Renal cortex interstitium (tissue), 11 donors: ENCODE measurements around the gene SCN9A. TPM values are rescaled to one million over a fixed set of nuclear protein-coding genes. Genes with fewer than 3 reads are reported as not detected.

Source experiments
- DNase-seq, 11 donors: peaks; one replicate each; pipeline ENCODE4 v3.0.0-alpha.2; 2013; ENCODE audit warnings: low read depth in 9 of 11, low spot score in 4 of 11; ENCODE audit errors: extremely low read depth in 1 of 11
- polyA plus RNA-seq, 3 donors: library from polyadenylated mRNA; unstranded; fragments of 120-200 nt; gene quantifications; one replicate each; pipeline ENCODE4 v1.2.1, GENCODE V29; 2013; ENCODE audit not compliant: insufficient read length in 3 of 3

Gene SCN9A
- polyA plus RNA-seq, 3 donors = 1.3 to 2.0 (median 1.8) TPM

GRCh38 chr2:166284359-166284758 is 91.4 kb downstream of the SCN9A start:
- no peak for DNase-seq

- no peak for DNase-seq
Measured at GRCh38 chr2:166282154-166282553, 93.6 kb downstream of the SCN9A start.

DNA sequence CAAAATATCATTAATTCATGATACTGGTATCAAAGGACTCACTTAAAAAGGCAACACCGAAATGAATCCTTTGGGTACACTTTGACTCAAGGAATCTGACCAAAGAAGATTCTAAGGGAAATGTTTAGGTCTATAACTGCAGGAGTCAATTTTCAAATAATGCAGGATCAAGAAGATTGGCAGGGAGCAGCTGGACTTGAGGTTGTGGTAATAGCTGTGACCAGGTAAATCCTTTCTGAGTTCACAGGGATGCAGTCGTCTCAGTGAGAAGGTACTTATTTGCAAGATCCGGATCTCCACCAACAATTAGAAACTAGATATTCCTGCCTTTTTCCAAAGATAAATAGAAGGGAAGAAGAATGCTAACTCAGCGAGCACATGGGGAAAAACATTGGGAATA is 96.9 kb downstream of the SCN9A start:
- DNase-seq = no peak

DNA sequence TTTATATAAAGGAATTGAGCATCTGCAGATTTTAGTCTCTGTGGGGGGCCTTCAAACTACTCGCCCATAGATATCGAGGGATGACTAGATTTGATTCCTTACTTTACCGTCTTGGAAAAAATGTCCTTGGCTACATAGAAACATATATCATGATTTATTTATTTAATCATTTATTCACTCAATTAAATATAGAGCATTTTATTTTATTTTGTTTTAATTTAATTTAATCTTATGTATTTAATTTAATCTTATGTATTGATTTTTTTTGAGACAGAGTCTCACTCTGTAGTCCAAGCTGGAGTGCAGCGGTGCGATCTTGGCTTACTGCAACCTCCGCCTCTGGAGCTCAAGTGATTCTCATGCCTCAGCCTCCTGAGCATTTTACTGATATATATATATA is 105.4 kb downstream of the SCN9A start:
- DNase-seq = no peak

DNA sequence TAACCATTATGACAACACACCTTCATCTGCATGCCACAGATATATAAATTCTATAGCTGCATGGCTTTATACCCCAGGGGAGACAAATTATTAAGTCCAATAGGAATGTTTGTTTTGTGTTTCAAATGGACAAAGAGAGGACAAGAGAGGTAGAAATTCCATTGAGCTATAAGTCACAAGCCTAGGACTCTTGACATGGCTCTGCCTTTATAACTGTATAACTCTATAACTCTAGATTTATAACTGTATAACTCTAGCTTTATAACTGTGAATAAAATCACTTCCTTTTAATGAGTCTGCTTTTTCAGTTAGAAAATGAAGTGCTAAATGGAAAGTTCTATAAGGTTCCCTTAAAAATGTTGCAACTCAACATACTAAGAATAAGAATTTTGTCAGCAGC is 106.4 kb downstream of the SCN9A start:
- DNase-seq = no peak

DNA sequence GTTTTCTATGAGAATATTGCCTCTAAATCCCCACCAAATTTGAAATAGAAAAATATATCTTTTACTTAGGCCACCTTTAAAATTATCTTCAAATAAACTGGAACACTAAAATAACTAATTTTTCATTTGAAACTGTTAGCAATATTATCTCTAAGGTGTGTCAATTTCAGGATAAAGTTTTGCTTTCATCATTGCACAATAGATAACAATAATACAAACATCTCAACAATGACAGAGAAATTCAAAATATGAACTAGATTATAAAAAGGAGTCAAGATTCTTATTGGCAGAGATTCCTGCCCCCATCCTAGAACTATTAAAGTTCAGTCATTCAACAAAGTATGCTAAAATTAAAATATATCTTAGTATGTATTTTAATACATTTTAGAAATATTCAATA is 117.9 kb downstream of the SCN9A start:
- no peak for DNase-seq

DNA sequence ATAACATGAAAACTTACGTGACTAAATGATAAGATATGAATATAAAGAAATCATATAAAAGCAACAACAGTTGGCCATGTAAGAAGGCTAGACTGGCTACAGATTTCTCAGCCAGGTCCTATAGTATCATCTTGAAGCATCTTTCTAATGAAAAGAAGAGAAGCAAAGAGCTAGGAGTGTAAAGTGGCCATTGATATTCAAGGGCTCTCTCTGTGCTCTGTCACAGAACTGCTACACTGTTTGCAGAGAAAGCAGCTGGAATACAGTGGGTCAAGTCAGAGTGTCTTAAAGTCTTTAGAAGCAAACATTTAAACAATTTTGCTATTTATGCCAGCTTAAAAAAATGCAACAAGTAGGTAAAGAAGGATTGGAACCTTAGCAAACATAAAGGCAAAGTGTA is 118.8 kb downstream of the SCN9A start:
- no peak for DNase-seq

DNA sequence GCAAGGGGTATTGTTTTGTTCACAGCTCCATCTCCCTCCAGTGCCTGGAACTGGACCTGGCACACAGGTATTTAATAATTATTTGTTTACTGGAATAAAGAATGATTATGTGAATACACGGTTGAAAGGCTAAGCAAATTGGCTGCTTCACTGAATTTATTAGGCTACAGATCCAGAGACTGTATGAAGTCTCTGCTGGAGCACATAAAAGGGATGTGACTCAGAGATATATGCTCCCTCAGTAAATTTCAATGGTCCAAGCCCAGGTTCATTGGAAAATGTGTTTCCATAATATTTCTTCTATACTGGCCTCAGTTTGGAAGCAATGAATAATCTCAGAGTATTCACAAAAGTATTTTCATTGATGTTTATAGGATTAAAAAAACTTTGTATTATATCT is 126.4 kb downstream of the SCN9A start:
- DNase-seq = no peak

DNA sequence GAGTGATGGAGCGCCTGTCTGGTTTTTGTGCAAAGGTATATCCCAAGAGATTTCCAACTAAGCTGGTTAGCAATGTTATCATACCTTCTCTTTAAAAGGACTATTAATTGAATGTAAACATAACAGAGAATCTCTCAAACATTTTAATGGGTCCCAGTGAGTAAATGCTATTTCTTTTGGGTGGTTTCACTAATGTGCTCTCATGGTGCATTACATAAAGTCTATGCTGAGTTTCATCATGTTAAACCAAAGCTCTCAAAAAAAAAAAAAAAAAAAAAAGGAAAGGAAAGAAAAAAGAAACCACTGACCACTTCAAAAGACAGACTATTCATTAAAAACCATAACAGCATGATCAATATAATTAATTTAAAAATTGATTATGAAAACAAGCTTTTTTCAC is 128.8 kb downstream of the SCN9A start:
- no peak for DNase-seq

GRCh38 chr2:166242309-166242708 is 133.4 kb downstream of the SCN9A start:
- no peak for DNase-seq

GRCh38 chr2:166240387-166241313 is 135.1 kb downstream of the SCN9A start:
- DNase-seq = no peak

DNA sequence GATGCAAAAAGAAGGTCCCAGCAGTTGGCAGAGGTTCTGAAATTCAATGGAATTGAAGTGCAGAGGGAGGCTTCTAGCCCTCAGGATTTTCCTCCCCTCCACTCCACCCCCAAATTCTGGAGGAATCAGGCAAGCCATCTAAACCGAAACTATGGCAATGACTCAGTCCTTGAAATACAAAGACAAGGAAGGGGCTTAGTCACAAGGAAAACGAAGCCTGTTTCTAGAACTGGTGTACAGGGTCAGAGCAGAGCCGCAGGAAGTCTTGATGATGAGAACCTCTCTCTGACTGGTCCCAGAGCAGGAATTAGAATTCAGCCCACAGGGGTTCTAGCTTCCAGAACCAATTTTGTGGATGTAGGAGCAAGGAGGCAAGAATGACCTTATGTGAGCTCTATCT is 136.2 kb downstream of the SCN9A start:
- no peak for DNase-seq

DNA sequence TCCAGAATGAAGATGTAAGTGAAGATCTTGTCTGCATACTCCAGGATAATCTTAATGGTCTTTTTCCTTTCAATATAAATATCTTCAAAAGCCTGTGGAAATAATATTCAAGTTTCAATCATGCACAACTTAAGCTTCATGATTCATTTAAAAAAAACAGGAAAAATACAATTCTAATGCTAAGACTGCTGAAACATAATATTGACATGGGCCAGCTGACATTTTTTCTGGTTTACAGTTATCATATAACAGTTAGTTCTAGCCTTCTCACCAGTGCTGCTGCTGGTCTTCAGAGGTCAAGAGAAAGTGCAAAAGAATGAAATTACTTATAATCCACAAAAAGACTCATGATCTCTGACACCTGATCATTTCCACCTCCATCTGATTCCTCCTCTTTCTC is 137.6 kb downstream of the SCN9A start:
- DNase-seq = no peak

- no peak for DNase-seq
Measured at GRCh38 chr2:166234112-166234846, 141.5 kb downstream of the SCN9A start.

DNA sequence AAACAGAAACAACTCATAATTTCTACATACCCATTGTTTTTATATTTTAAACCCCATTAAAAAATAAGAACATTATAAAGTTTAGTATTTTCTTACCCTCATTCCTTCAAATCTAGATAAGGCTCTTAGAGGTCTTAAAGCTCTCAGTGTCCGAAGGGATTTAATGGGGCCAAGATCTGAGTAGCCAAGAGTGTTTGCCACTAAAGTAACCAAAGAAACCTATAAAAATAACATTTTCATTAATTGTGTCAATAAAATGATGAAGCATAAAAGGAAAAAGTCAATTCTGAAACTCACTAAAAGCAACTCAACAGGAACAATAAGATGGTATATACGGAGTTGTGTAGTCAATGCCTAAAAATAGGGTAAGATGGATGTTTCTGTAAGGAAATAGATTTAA is 142.5 kb downstream of the SCN9A start:
- no peak for DNase-seq

DNA sequence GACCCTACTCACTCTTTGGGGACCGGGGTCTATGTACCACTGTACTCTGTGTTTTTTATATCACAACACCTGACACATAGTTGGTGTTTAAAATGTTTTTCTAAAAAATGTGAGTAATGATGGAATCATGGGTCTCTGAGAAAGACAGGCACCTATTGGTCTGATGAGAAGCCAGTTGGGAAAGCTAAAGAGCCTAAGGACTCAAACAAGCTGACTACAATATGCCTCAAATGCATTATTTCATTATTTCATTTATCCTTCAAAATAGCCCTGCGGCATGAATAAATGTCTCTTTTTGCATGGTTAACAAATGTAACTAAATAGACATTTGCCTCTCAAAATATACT is 145.0 kb downstream of the SCN9A start:
- DNase-seq = no peak

DNA sequence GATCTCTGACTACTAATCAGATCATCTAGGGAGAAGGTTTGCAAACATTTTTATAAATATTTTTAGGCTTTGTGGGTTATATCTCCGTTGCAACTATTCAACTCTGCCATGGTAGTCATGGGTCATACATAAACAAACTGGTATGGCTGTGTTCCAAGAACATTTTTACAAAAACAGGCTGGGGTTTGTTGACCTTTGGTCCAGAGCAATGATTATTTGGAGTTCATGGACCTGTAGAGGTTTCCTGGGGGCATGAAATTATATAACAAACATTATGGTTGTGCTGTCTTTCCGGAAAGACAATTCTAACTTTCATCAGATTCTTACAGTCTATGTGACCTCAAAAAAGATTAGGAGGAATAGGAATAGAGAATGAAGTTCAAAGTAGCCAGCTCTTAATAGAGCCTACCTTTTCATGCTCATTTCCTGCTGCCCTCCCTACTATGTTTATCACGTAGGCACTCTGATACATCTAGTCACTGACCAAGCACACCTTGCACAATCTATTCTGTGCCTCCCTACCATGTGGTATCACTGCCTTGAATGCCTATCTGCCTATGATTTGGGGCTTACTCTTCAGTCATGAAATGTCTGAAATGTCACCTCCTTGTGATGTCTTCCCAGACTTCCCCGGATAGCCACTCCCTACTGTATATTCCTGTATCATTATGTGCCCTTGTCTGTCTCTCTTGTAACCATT is 145.6 kb downstream of the SCN9A start:
- no peak for DNase-seq

GRCh38 chr2:166229678-166230023 is 146.1 kb downstream of the SCN9A start:
- no peak for DNase-seq

DNA sequence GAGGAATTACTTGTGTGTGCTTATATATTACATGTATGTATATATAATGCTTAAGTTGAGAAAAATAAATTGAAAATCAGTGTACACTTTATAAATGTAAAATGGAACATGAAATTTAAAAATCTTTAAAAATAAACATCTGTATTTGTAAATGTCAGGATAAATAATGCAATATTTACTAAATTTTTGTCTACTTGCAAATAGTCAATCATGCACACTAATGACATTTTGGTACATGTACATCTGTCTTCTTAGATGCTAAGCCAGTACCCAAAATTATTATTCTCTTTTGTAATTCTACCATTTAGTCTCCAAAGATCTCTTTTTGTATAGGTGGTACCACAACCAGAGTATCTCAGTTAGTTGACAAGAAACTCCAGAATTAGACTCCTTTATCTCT is 151.5 kb downstream of the SCN9A start:
- DNase-seq = no peak

DNA sequence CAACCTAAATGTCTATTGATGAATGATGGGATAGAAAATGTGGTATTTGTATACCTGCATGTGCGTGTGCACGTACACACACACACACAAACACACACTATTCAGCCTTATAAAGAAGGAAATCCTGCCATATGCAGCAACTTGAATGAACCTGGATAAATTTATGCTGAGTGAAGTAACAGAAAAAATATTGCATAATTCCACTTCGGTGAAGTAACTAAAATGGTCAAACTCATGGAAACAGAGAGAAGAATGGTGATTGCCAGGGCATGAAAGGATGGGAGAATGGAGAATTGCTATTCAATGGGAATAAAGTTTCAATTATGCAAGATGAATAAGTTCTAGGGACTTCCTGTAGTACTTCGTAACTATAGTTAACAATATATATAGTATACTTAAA is 152.4 kb downstream of the SCN9A start:
- DNase-seq = no peak
